K562 (cell line): Measurements from ENCODE around the gene DBI. TPM values are rescaled to one million over a fixed set of nuclear protein-coding genes. Genes with fewer than 3 reads are reported as not detected.

Experiments
- ATAC-seq: fragments of 200-7000 bp; cut with Tn5 transposase; 3 replicates; pipeline ENCODE4 v1.9.1; 2020; ENCODE audit warnings: moderate library complexity
- BruUV-seq: library from RNA; stranded (reverse); fragments of 400-500 nt; replicated peaks from 2 replicates; lab custom pipeline; 2021; lab: Mats Ljungman, UMichigan
- CTCF ChIA-PET: fragments of 300-600 bp; formaldehyde crosslinking; extraction: SDS; loops from one replicate; lab custom pipeline; 2021; ENCODE audit warnings: low intra/inter-chr PET ratio; lab: Yijun Ruan, JAX
- POLR2A ChIA-PET: fragments of 300-600, 350-650 bp; sonication (Branson Sonifier 250); formaldehyde crosslinking; extraction: SDS; loops from one replicate; lab custom pipeline; 2021; ENCODE audit warnings: antibody characterized with exemption, inconsistent platforms; lab: Yijun Ruan, JAX
- DNase-seq, 4 experiments: peaks; one replicate each; pipeline versions ENCODE4 v3.0.0 to v3.0.0-alpha.2; 2011 to 2018; ENCODE audit warnings: low spot score in 3 of 4, mixed read lengths in 3 of 4; ENCODE audit errors: extremely low read depth in 1 of 4
- FAIRE-seq: peaks from 2 replicates; lab custom pipeline; 2011; peaks lifted over from hg19 to GRCh38; lab: Jason Lieb, UNC
- H2AFZ ChIP-seq: 2 replicates; pipeline ENCODE4 v1.6.0; 2011; ENCODE audit warnings: low read depth, low read length, control low read depth, inconsistent platforms
- H3K27ac ChIP-seq: fragments of 200-600 bp; 3 replicates; pipeline ENCODE4 v1.8.0; 2011; ENCODE audit warnings: low read depth, mild to moderate bottlenecking, control low read depth, inconsistent platforms, low read length, moderate library complexity, mixed read lengths; ENCODE audit errors: extremely low read depth
- H3K27me3 ChIP-seq, 2 experiments: fragments of 300-600 bp in 1 of 2; 2 replicates in 1 of 2; 3 replicates in 1 of 2; pipeline versions ENCODE4 v1.6.0 to v1.8.0; 2011; ENCODE audit warnings: inconsistent platforms in 2 of 2, low read length in 2 of 2, mild to moderate bottlenecking in 1 of 2, mixed read lengths in 1 of 2, moderate library complexity in 1 of 2; ENCODE audit not compliant: control insufficient read depth in 2 of 2, insufficient read depth in 2 of 2
- H3K36me3 ChIP-seq: fragments of 300-600 bp; 3 replicates; pipeline ENCODE4 v1.8.0; 2011; ENCODE audit warnings: mild to moderate bottlenecking, low read length, inconsistent platforms; ENCODE audit not compliant: control insufficient read depth, insufficient read depth
- H3K4me1 ChIP-seq, 2 experiments: fragments of 200-600 bp in 1 of 2; replicated peaks in 1 of 2; 2 replicates in 1 of 2; 3 replicates in 1 of 2; pipeline versions ENCODE4 v1.5.1 to v1.8.0; 2011; ENCODE audit warnings: inconsistent platforms in 2 of 2, low read length in 2 of 2, mild to moderate bottlenecking in 1 of 2, mixed read lengths in 1 of 2, moderate library complexity in 1 of 2; ENCODE audit not compliant: control insufficient read depth in 2 of 2, insufficient read depth in 2 of 2
- H3K4me2 ChIP-seq: 2 replicates; pipeline ENCODE4 v1.6.1; 2011; ENCODE audit warnings: low read length, control low read depth, inconsistent platforms, mixed read lengths; ENCODE audit not compliant: insufficient read depth
- H3K4me3 ChIP-seq: fragments of 200-600 bp; sonication (generic), shearing (Covaris generic); 2 replicates; pipeline ENCODE4 v1.5.1; 2016; ENCODE audit warnings: control low read depth, inconsistent platforms
- H3K79me2 ChIP-seq: fragments of 200-600 bp; 3 replicates; pipeline ENCODE4 v1.8.0; 2011; ENCODE audit warnings: low read length, inconsistent platforms; ENCODE audit not compliant: control insufficient read depth, insufficient read depth
- H3K9ac ChIP-seq, 2 experiments: 2 replicates each; pipeline versions ENCODE4 v1.6.0 to v1.6.1; 2011; ENCODE audit warnings: low read depth in 2 of 2, low read length in 2 of 2, control low read depth in 1 of 2, inconsistent platforms in 1 of 2, mild to moderate bottlenecking in 1 of 2, mixed read lengths in 1 of 2; ENCODE audit not compliant: insufficient read depth in 1 of 2
- H3K9me1 ChIP-seq: one replicate; pipeline ENCODE4 v1.6.0; 2011; ENCODE audit warnings: inconsistent platforms, mild to moderate bottlenecking, low read length, moderate library complexity; ENCODE audit not compliant: control insufficient read depth, insufficient read depth
- H3K9me3 ChIP-seq: replicated peaks from 2 replicates; pipeline ENCODE4 v1.5.1; 2011; ENCODE audit warnings: low read depth, low read length, inconsistent platforms; ENCODE audit not compliant: control insufficient read depth, insufficient read depth
- H4K20me1 ChIP-seq: replicated peaks from 2 replicates; pipeline ENCODE4 v1.6.1; 2011; ENCODE audit warnings: low read length, inconsistent platforms, mixed read lengths; ENCODE audit not compliant: control insufficient read depth, insufficient read depth
- ERF ChIP-seq: fragments of 450-650 bp; formaldehyde crosslinking; IDR thresholded peaks from 2 replicates; pipeline ENCODE4 v1.4.0; 2020; ENCODE audit warnings: mild to moderate bottlenecking, mixed read lengths
- MAFK ChIP-seq: IDR thresholded peaks from 2 replicates; pipeline ENCODE4 v1.6.1; 2011; ENCODE audit warnings: low read length, improper control_type of control experiment
- MGA ChIP-seq: fragments of 450-650 bp; IDR thresholded peaks from 2 replicates; pipeline ENCODE4 v1.6.1; 2016; ENCODE audit warnings: mild to moderate bottlenecking, moderate library complexity
- NBN ChIP-seq: fragments of 450-650 bp; IDR thresholded peaks from 2 replicates; pipeline ENCODE4 v1.6.1; 2016; ENCODE audit warnings: low read depth, mild to moderate bottlenecking
- NFE2 ChIP-seq: IDR thresholded peaks from 2 replicates; pipeline ENCODE4 v1.6.1; 2014; ENCODE audit warnings: antibody characterized with exemption, low read depth
- RAD51 ChIP-seq: fragments of 450-650 bp; IDR thresholded peaks from 2 replicates; pipeline ENCODE4 v1.7.1; 2016; ENCODE audit warnings: low read depth, mild to moderate bottlenecking, borderline replicate concordance
- ZNF277 ChIP-seq: fragments of 250-450 bp; sonication (Bioruptor Pico); IDR thresholded peaks from 2 replicates; pipeline ENCODE4 v1.8.0; 2022; ENCODE audit warnings: inconsistent platforms, mild to moderate bottlenecking, moderate library complexity, borderline replicate concordance
- ZNF512 ChIP-seq: IDR thresholded peaks from 2 replicates; pipeline ENCODE4 v1.6.1; 2016; ENCODE audit warnings: missing genetic modification characterization, missing compliant biosample characterization
- ZNF778 ChIP-seq: fragments of 450-650 bp; formaldehyde crosslinking; IDR thresholded peaks from 2 replicates; pipeline ENCODE4 v1.4.0; 2020; ENCODE audit warnings: mild to moderate bottlenecking, moderate library complexity
- WGBS: fragments of 100-300 bp; shearing (Covaris generic); methylation state at CpG from one replicate; pipeline ENCODE4 v1.1.6; 2016; ENCODE audit warnings: low coverage, mixed read lengths; ENCODE audit not compliant: insufficient coverage; ENCODE audit errors: missing lambda C conversion rate; 5-methylcytosine and 5-hydroxymethylcytosine counted together
- in situ Hi-C: fragments of 300-500 bp; cut with MboI; formaldehyde crosslinking; loops from 4 replicates; pipeline ENCODE4 v1.15.0; 2018; ENCODE audit warnings: inconsistent platforms, mixed read lengths
- intact Hi-C: fragments of 100-400 bp; cut with micrococcal nuclease; formaldehyde crosslinking; loops from 2 replicates; pipeline ENCODE4 v1.14.2; 2022
- polyA plus RNA-seq, 8 experiments: library from polyadenylated mRNA; depleted of rRNA in 4 of 8; stranded (reverse) in 5 of 8; unstranded in 3 of 8; fragments of >200 nt; fragmentation: Nextera tagmentation in 2 of 8; fragmentation: Illumina TruSeq in 1 of 8; extraction: Ambion mirVana in 2 of 8; extraction: Trizol in 1 of 8; gene quantifications; 2 replicates each; pipeline versions ENCODE4 v1.2.1 to v1.2.3, GENCODE V29; 2011 to 2014; ENCODE audit warnings: inconsistent platforms in 1 of 8, missing spikeins in 1 of 8
- total RNA-seq, 7 experiments: library from RNA; depleted of rRNA in 6 of 7; stranded (reverse); fragments of >200 nt in 6 of 7; fragmentation: Illumina TruSeq in 2 of 7; extraction: Trizol in 2 of 7; gene quantifications; 2 replicates each; pipeline versions ENCODE4 v1.2.1 to v1.2.3, GENCODE V29; 2011 to 2021; ENCODE audit warnings: low replicate concordance in 1 of 7

Gene DBI
- total and polyA plus RNA-seq, 9 of the 15 experiments (the other 6 are each of a cell fraction or from before 2014, with no cell fraction given), result 55.8 to 443 (median 194) TPM

- DNase-seq (no peak), ATAC-seq (no peak), FAIRE-seq (no peak)
- intact Hi-C loops (loop anchor here (2.0 to 5.0 kb wide), 2 partner anchors 49 to 68 kb away; no protein-coding TSS in a partner anchor), in situ Hi-C loops (no loop called here)
- H3K9ac ChIP-seq, result no peak overlapping the region
- 4% methylated on average over 7 of the region's 7 CpGs for WGBS
- H3K9me1 ChIP-seq, result no peaks in the 10 kb centered on the region
- no peaks in the 10 kb centered on the region for H3K36me3 ChIP-seq
- CTCF ChIA-PET, result no interaction called here
- no peaks in the 10 kb centered on the region; a peak in 1 of 5 replicates for H3K4me1 ChIP-seq
- no peak overlapping the region for H3K4me3 ChIP-seq
- H3K27me3 ChIP-seq, result no peaks in the 10 kb centered on the region
- POLR2A ChIA-PET, result no interaction called here
- BruUV-seq, result no TSS peak
- no peaks in the 10 kb centered on the region for H3K79me2 ChIP-seq
- no peaks in the 10 kb centered on the region for H3K9me3 ChIP-seq
- H3K4me2 ChIP-seq, result no peak overlapping the region
- H4K20me1 ChIP-seq, result no peaks in the 10 kb centered on the region
- H3K27ac ChIP-seq, result no peak overlapping the region
- H2AFZ ChIP-seq, result no peak overlapping the region
- TF ChIP-seq ZNF512 (tag) (no peak), ERF (CRISPR knock-in tag) (no peak), ZNF277 (CRISPR knock-in tag) (no peak), NBN (no peak), ZNF778 (no peak), MGA (no peak), NFE2 (no peak), MAFK (no peak), RAD51 (no peak)
Measured at GRCh38 chr2:119319593-119319992, 47.2 kb upstream of the DBI start.
